ENCODE measurements around the gene ANKS6.

Gene ANKS6

GRCh38 chr9:98811051-98811650, 14.8 kb upstream of the ANKS6 start:
- no peak for DNase-seq

- no peak for DNase-seq
Observed at GRCh38 chr9:98810102-98810842, 13.9 kb upstream of the ANKS6 start.

GRCh38 chr9:98809311-98810101, 13.2 kb upstream of the ANKS6 start:
- no peak for DNase-seq

GRCh38 chr9:98808875-98809274, 12.5 kb upstream of the ANKS6 start:
- DNase-seq, result no peak

GRCh38 chr9:98808411-98808815, 12.1 kb upstream of the ANKS6 start:
- DNase-seq, result no peak

GRCh38 chr9:98807814-98808195, 11.4 kb upstream of the ANKS6 start:
- no peak for DNase-seq

- DNase-seq, result no peak
Observed at GRCh38 chr9:98807070-98807813, 10.9 kb upstream of the ANKS6 start, which contains the start of gene GALNT12. Gene GALNT12, plus strand, starts transcription at chr9:98807670. Its CDS starts 29 bp downstream, at chr9:98807699.

GRCh38 chr9:98806394-98807035, 10.2 kb upstream of the ANKS6 start:
- DNase-seq, result no peak

- no peak for DNase-seq
Observed at GRCh38 chr9:98805506-98806272, 9.3 kb upstream of the ANKS6 start.

GRCh38 chr9:98804083-98804482, 7.7 kb upstream of the ANKS6 start:
- DNase-seq, result no peak

GRCh38 chr9:98801969-98802371, 5.6 kb upstream of the ANKS6 start:
- no peak for DNase-seq

GRCh38 chr9:98801561-98801960, 5.2 kb upstream of the ANKS6 start:
- DNase-seq, result no peak

- DNase-seq, result no peak
Observed at GRCh38 chr9:98798254-98798653, 1.9 kb upstream of the ANKS6 start.

- DNase-seq, result no peak
Observed at GRCh38 chr9:98797491-98797890, 1.1 kb upstream of the ANKS6 start.

- DNase-seq, result no peak
Observed at GRCh38 chr9:98795970-98796363, 388 bp downstream of the ANKS6 start.

GRCh38 chr9:98795295-98795955, 930 bp downstream of the ANKS6 start:
- DNase-seq, result no peak

- no peak for DNase-seq
Observed at GRCh38 chr9:98794802-98795201, 1.6 kb downstream of the ANKS6 start.

GRCh38 chr9:98793031-98793430, 3.3 kb downstream of the ANKS6 start:
- no peak for DNase-seq

GRCh38 chr9:98791608-98792490, 4.5 kb downstream of the ANKS6 start:
- no peak for DNase-seq
